IMR-90 (cell line): ENCODE measurements around the gene ULK1. TPM values are rescaled to one million over a fixed set of nuclear protein-coding genes. Genes with fewer than 3 reads are reported as not detected.

Source experiments
- ATAC-seq: fragments of 200-7000 bp; cut with Tn5 transposase; 2 replicates; pipeline ENCODE4 v1.9.1; 2020; ENCODE audit warnings: low read depth, mild to moderate bottlenecking, moderate library complexity
- BruUV-seq: library from RNA; stranded (reverse); fragments of 400-500 nt; replicated peaks from 2 replicates; lab custom pipeline; 2021; lab: Mats Ljungman, UMichigan
- CTCF ChIA-PET: fragments of 300-600 bp; formaldehyde crosslinking; extraction: SDS; loops from one replicate; lab custom pipeline; 2021; ENCODE audit warnings: antibody characterized with exemption; lab: Yijun Ruan, JAX
- POLR2A ChIA-PET: fragments of 300-600 bp; sonication (Branson Sonifier 250); formaldehyde crosslinking; loops from one replicate; lab custom pipeline; 2022; ENCODE audit warnings: antibody characterized with exemption; ENCODE audit not compliant: unreplicated experiment; lab: Charles Lee
- DNase-seq: peaks from one replicate; pipeline ENCODE4 v3.0.0; 2013
- H2AFZ ChIP-seq: replicated peaks from 2 replicates; pipeline ENCODE3; 2013; ENCODE audit warnings: low read length, mild to moderate bottlenecking; ENCODE audit not compliant: poor library complexity
- H2AK5ac ChIP-seq: 2 replicates; pipeline ENCODE4 v1.6.1; 2013; ENCODE audit warnings: low read depth, low read length, inconsistent platforms
- H2AK9ac ChIP-seq: replicated peaks from 2 replicates; pipeline ENCODE3; 2013; ENCODE audit warnings: mild to moderate bottlenecking, low read depth, low read length, moderate library complexity; ENCODE audit not compliant: poor library complexity
- H2BK120ac ChIP-seq: 2 replicates; pipeline ENCODE4 v1.6.1; 2013; ENCODE audit warnings: low read depth, low read length, inconsistent platforms
- H2BK15ac ChIP-seq: 3 replicates; pipeline ENCODE4 v1.6.1; 2013; ENCODE audit warnings: low read depth, low read length, inconsistent platforms
- H2BK20ac ChIP-seq: 2 replicates; pipeline ENCODE4 v1.6.1; 2013; ENCODE audit warnings: low read depth, mild to moderate bottlenecking, inconsistent platforms, low read length, moderate library complexity
- H2BK5ac ChIP-seq: 2 replicates; pipeline ENCODE4 v1.6.1; 2013; ENCODE audit warnings: mild to moderate bottlenecking, low read depth, low read length, inconsistent platforms; ENCODE audit not compliant: poor library complexity, severe bottlenecking
- H3K14ac ChIP-seq: replicated peaks from 2 replicates; pipeline ENCODE4 v1.6.1; 2013; ENCODE audit warnings: low read depth, low read length, inconsistent platforms
- H3K18ac ChIP-seq: 2 replicates; pipeline ENCODE4 v1.6.1; 2013; ENCODE audit warnings: low read depth, low read length, control low read depth
- H3K23ac ChIP-seq: 2 replicates; pipeline ENCODE4 v1.6.1; 2013; ENCODE audit warnings: low read depth, low read length, inconsistent platforms
- H3K27ac ChIP-seq: 2 replicates; pipeline ENCODE4 v1.5.1; 2013; ENCODE audit warnings: mild to moderate bottlenecking, control low read depth, low read length; ENCODE audit not compliant: insufficient read depth
- H3K27me3 ChIP-seq: 2 replicates; pipeline ENCODE4 v1.6.1; 2013; ENCODE audit warnings: low read length; ENCODE audit not compliant: control insufficient read depth, insufficient read depth
- H3K36me3 ChIP-seq: 2 replicates; pipeline ENCODE4 v1.6.1; 2013; ENCODE audit warnings: low read length, mixed read lengths; ENCODE audit not compliant: control insufficient read depth, insufficient read depth
- H3K4ac ChIP-seq: 2 replicates; pipeline ENCODE4 v1.6.1; 2013; ENCODE audit warnings: low read depth, low read length, inconsistent platforms
- H3K4me1 ChIP-seq: 2 replicates; pipeline ENCODE4 v1.6.1; 2013; ENCODE audit warnings: low read length, mixed read lengths; ENCODE audit not compliant: control insufficient read depth, insufficient read depth
- H3K4me2 ChIP-seq: 2 replicates; pipeline ENCODE4 v1.6.1; 2013; ENCODE audit warnings: low read depth, mild to moderate bottlenecking, control low read depth, low read length, moderate library complexity
- H3K4me3 ChIP-seq: 2 replicates; pipeline ENCODE4 v1.5.1; 2013; ENCODE audit warnings: low read depth, mild to moderate bottlenecking, control low read depth, low read length, moderate library complexity; ENCODE audit not compliant: insufficient read depth
- H3K56ac ChIP-seq: 2 replicates; pipeline ENCODE4 v1.6.1; 2013; ENCODE audit warnings: low read length, inconsistent platforms; ENCODE audit not compliant: insufficient read depth; ENCODE audit errors: extremely low read depth
- H3K79me1 ChIP-seq, 2 experiments: 2 replicates each; pipeline ENCODE4 v1.6.1; 2013; ENCODE audit warnings: low read length in 2 of 2, inconsistent platforms in 1 of 2, low read depth in 1 of 2
- H3K9ac ChIP-seq: 2 replicates; pipeline ENCODE4 v1.6.1; 2013; ENCODE audit warnings: low read depth, low read length, control low read depth
- H3K9me1 ChIP-seq: 2 replicates; pipeline ENCODE4 v1.6.1; 2013; ENCODE audit warnings: low read length, inconsistent platforms; ENCODE audit not compliant: insufficient read depth
- H3K9me3 ChIP-seq: 2 replicates; pipeline ENCODE4 v1.6.1; 2013; ENCODE audit warnings: low read length; ENCODE audit not compliant: control insufficient read depth, insufficient read depth
- H4K20me1 ChIP-seq: 2 replicates; pipeline ENCODE4 v1.6.1; 2013; ENCODE audit warnings: low read length, inconsistent platforms; ENCODE audit not compliant: insufficient read depth
- H4K5ac ChIP-seq: 2 replicates; pipeline ENCODE4 v1.6.1; 2013; ENCODE audit warnings: mild to moderate bottlenecking, low read depth, low read length, control low read depth
- H4K8ac ChIP-seq, 2 experiments: 2 replicates each; pipeline ENCODE4 v1.6.1; 2013; ENCODE audit warnings: low read depth in 2 of 2, low read length in 2 of 2, control low read depth in 1 of 2, inconsistent platforms in 1 of 2
- H4K91ac ChIP-seq: 2 replicates; pipeline ENCODE4 v1.6.1; 2013; ENCODE audit warnings: low read depth, low read length, inconsistent platforms; ENCODE audit not compliant: insufficient read depth
- BHLHE40 ChIP-seq: fragments of 150-350 bp; IDR thresholded peaks from 2 replicates; pipeline ENCODE4 v1.6.1; 2016; ENCODE audit warnings: mild to moderate bottlenecking, low read depth, low read length
- CEBPB ChIP-seq: IDR thresholded peaks from 2 replicates; pipeline ENCODE4 v1.6.1; 2012; ENCODE audit warnings: low read depth, low read length, improper control_type of control experiment
- CHD1 ChIP-seq: IDR thresholded peaks from 2 replicates; pipeline ENCODE4 v1.6.1; 2012; ENCODE audit warnings: low read depth, low read length, improper control_type of control experiment
- CTCF ChIP-seq: conservative IDR thresholded peaks from 2 replicates; pipeline ENCODE4 v1.5.1; 2012; ENCODE audit warnings: mild to moderate bottlenecking, low read depth, low read length, improper control_type of control experiment
- FOS ChIP-seq: fragments of 150-350 bp; IDR thresholded peaks from 2 replicates; pipeline ENCODE4 v1.6.1; 2016; ENCODE audit warnings: low read depth, low read length
- MAFK ChIP-seq: IDR thresholded peaks from 2 replicates; pipeline ENCODE4 v1.6.1; 2012; ENCODE audit warnings: low read depth, low read length, improper control_type of control experiment
- MAZ ChIP-seq: IDR thresholded peaks from 2 replicates; pipeline ENCODE4 v1.6.1; 2012; ENCODE audit warnings: low read depth, mild to moderate bottlenecking, low read length, improper control_type of control experiment, moderate library complexity, borderline replicate concordance
- NFE2L2 ChIP-seq: fragments of 150-350 bp; IDR thresholded peaks from 2 replicates; pipeline ENCODE4 v1.6.1; 2016; ENCODE audit warnings: low read depth, mild to moderate bottlenecking, low read length
- POLR2A ChIP-seq: IDR thresholded peaks from 2 replicates; pipeline ENCODE4 v1.6.1; 2012; ENCODE audit warnings: mild to moderate bottlenecking, low read depth, low read length
- RAD21 ChIP-seq: IDR thresholded peaks from 2 replicates; pipeline ENCODE4 v1.6.1; 2012; ENCODE audit warnings: low read length, improper control_type of control experiment
- RCOR1 ChIP-seq: IDR thresholded peaks from 2 replicates; pipeline ENCODE4 v1.6.1; 2012; ENCODE audit warnings: mild to moderate bottlenecking, low read length, improper control_type of control experiment; ENCODE audit not compliant: insufficient replicate concordance
- RFX5 ChIP-seq: IDR thresholded peaks from 2 replicates; pipeline ENCODE4 v1.8.0; 2012; ENCODE audit warnings: low read depth, mild to moderate bottlenecking, low read length, moderate library complexity
- SMC3 ChIP-seq: fragments of 150-350 bp; IDR thresholded peaks from 2 replicates; pipeline ENCODE4 v1.6.1; 2016; ENCODE audit warnings: low read depth, mild to moderate bottlenecking, antibody characterized with exemption, low read length, moderate library complexity
- USF2 ChIP-seq: fragments of 150-350 bp; IDR thresholded peaks from 2 replicates; pipeline ENCODE4 v1.6.1; 2017; ENCODE audit warnings: mild to moderate bottlenecking, antibody characterized with exemption, low read length, low read depth
- WGBS, 2 experiments: methylation state at CpG; one replicate each; pipeline versions ENCODE4 v1.1.5 to v1.1.7; 2013; ENCODE audit warnings: missing lambda C conversion rate in 2 of 2; ENCODE audit not compliant: insufficient read length in 1 of 2; ENCODE audit errors: extremely low coverage in 2 of 2; 5-methylcytosine and 5-hydroxymethylcytosine counted together
- dilution Hi-C: fragments of 300-500 bp; cut with HindIII; formaldehyde crosslinking; loops from one replicate; pipeline ENCODE4 v1.14.3; 2018; ENCODE audit warnings: low sequenced_read_pairs; ENCODE audit not compliant: unreplicated experiment
- in situ Hi-C: fragments of 300-500 bp; cut with MboI; formaldehyde crosslinking; loops from 3 replicates; pipeline ENCODE4 v1.14.3; 2019; ENCODE audit warnings: low sequenced_read_pairs, inconsistent platforms, mixed read lengths
- intact Hi-C: fragments of 100-400 bp; cut with micrococcal nuclease; formaldehyde crosslinking; loops from 2 replicates; pipeline ENCODE4 v1.10.0; 2022
- polyA plus RNA-seq, 3 experiments: library from polyadenylated mRNA; depleted of rRNA; stranded (reverse); fragments of >200 nt; gene quantifications; 2 replicates each; pipeline ENCODE4 v1.2.3, GENCODE V29; 2012; ENCODE audit warnings: low replicate concordance in 1 of 3
- total RNA-seq: library from RNA; depleted of rRNA; stranded (reverse); fragments of >200 nt; gene quantifications from 2 replicates; pipeline ENCODE4 v1.2.3, GENCODE V29; 2012
- TF ChIP-seq, protein P1 (sequence below): fragments of 150-350 bp; IDR thresholded peaks from 2 replicates; pipeline ENCODE4 v1.6.1; 2016; ENCODE audit warnings: low read depth, mild to moderate bottlenecking, low read length, moderate library complexity, borderline replicate concordance

ULK1 gene
- total and polyA plus RNA-seq, 2 of the 4 experiments (the other 2 are of a cell fraction): 1.8 to 19.2 TPM

GRCh38 chr12:131865180-131865875, 29.1 kb upstream of the ULK1 start:
- H3K4ac ChIP-seq: no peak overlapping the region
- peaks cover 11% of the 10 kb centered on the region for H3K9me1 ChIP-seq
- ATAC-seq (no peak), DNase-seq (peak; percentile 30)
- H3K79me1 ChIP-seq: no peaks in the 10 kb centered on the region
- H3K18ac ChIP-seq: no peak overlapping the region
- peaks cover 10% of the 10 kb centered on the region for H3K4me1 ChIP-seq
- H2AK9ac ChIP-seq: peak overlapping the region; percentile 61
- H2BK15ac ChIP-seq: no peak overlapping the region
- no peak overlapping the region for H3K14ac ChIP-seq
- no peak overlapping the region for H3K56ac ChIP-seq
- H3K36me3 ChIP-seq: no peaks in the 10 kb centered on the region
- H3K27me3 ChIP-seq: no peaks in the 10 kb centered on the region
- H3K4me2 ChIP-seq: no peak overlapping the region
- H3K9ac ChIP-seq: no peak overlapping the region
- WGBS, 2 experiments: 80% methylated on average over 4 of the region's 20 CpGs; no CpG with 5 or more reads in 1 of the 2 experiments
- POLR2A ChIA-PET: no interaction called here
- H3K23ac ChIP-seq: no peak overlapping the region
- H3K9me3 ChIP-seq: no peaks in the 10 kb centered on the region
- H4K91ac ChIP-seq: no peak overlapping the region
- no peak overlapping the region for H2BK20ac ChIP-seq
- no peak overlapping the region for H2BK5ac ChIP-seq
- H3K4me3 ChIP-seq: no peak overlapping the region
- in situ Hi-C loops (no loop called here), intact Hi-C loops (no loop called here), dilution Hi-C loops (no loop called here)
- CTCF ChIA-PET: interaction anchor here (0.6 kb wide), 1 partner anchor 933 kb away, joined by 3 read pairs; no protein-coding TSS in a partner anchor
- TF ChIP-seq CTCF (no peak), BHLHE40 (no peak), MAFK (no peak), SMC3 (no peak), CHD1 (no peak), RCOR1 (no peak), RAD21 (no peak), CEBPB (no peak), USF2 (no peak), NFE2L2 (no peak), FOS (no peak), MAZ (no peak), POLR2A (no peak), RFX5 (no peak)
- TF ChIP-seq, protein P1, sequence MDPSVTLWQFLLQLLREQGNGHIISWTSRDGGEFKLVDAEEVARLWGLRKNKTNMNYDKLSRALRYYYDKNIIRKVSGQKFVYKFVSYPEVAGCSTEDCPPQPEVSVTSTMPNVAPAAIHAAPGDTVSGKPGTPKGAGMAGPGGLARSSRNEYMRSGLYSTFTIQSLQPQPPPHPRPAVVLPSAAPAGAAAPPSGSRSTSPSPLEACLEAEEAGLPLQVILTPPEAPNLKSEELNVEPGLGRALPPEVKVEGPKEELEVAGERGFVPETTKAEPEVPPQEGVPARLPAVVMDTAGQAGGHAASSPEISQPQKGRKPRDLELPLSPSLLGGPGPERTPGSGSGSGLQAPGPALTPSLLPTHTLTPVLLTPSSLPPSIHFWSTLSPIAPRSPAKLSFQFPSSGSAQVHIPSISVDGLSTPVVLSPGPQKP: no peak
- no peak overlapping the region for H4K8ac ChIP-seq
- H4K20me1 ChIP-seq: no peaks in the 10 kb centered on the region
- no TSS peak for BruUV-seq
- no peak overlapping the region for H4K5ac ChIP-seq
- H3K27ac ChIP-seq: no peak overlapping the region
- no peak overlapping the region for H2AK5ac ChIP-seq
- no peak overlapping the region for H2AFZ ChIP-seq
- no peak overlapping the region for H2BK120ac ChIP-seq
